Right kidney (tissue), 9 donors: ENCODE results near the gene LYRM1.
A peak's percentile ranks its signal among the peaks of the same experiment; 100 is the strongest.
"Not testable (repeated sequence)": the region's sequence is repeated elsewhere in the genome, so short reads cannot be mapped to it uniquely, and the experiment has no call there.

Experiments used
- DNase-seq: peaks from one replicate; pipeline ENCODE4 v3.0.0-alpha.2; 2016
- long read RNA-seq, 8 donors: transcript quantifications; one replicate each; lab custom pipeline, GENCODE V29; 2026

Gene LYRM1
- long read RNA-seq, donor 1, transcript LYRM1-208 (4 exons, 460 nt) = major isoform, 10 of 15 reads
- long read RNA-seq, donor 1, partial matches to known transcripts = 0 of 15 reads
- long read RNA-seq, donor 1, other reads (novel, unspliced or antisense) = 0 of 15 reads
- long read RNA-seq, donor 2, partial matches to known transcripts = 0 of 10 reads
- long read RNA-seq, donor 2, other reads (novel, unspliced or antisense) = 0 of 10 reads
- long read RNA-seq, donor 3, partial matches to known transcripts = 0 of 10 reads
- long read RNA-seq, donor 3, other reads (novel, unspliced or antisense) = 5 of 10 reads
- long read RNA-seq, donor 4, transcript LYRM1-209 (5 exons, 857 nt) = major isoform, 5 of 14 reads
- long read RNA-seq, donor 4, transcript LYRM1-208 (4 exons, 460 nt) = major isoform, 5 of 14 reads
- long read RNA-seq, donor 4, partial matches to known transcripts = 0 of 14 reads
- long read RNA-seq, donor 4, other reads (novel, unspliced or antisense) = 0 of 14 reads
- long read RNA-seq, donor 5, transcript LYRM1-208 (4 exons, 460 nt) = major isoform, 5 of 13 reads
- long read RNA-seq, donor 5, partial matches to known transcripts = 0 of 13 reads
- long read RNA-seq, donor 5, other reads (novel, unspliced or antisense) = 0 of 13 reads
- long read RNA-seq, donor 6, partial matches to known transcripts = 23 of 29 reads
- long read RNA-seq, donor 6, other reads (novel, unspliced or antisense) = 0 of 29 reads
- long read RNA-seq, donor 7 = 0 reads
- long read RNA-seq, donor 8, transcript LYRM1-208 (4 exons, 460 nt) = major isoform, 6 of 10 reads
- long read RNA-seq, donor 8, partial matches to known transcripts = 0 of 10 reads
- long read RNA-seq, donor 8, other reads (novel, unspliced or antisense) = 0 of 10 reads

GRCh38 chr16:20900299-20901067 is at the start of gene LYRM1, which contains the start of gene DCUN1D3:
Gene LYRM1, plus strand, starts transcription at chr16:20900771. Its CDS starts 14,785 bp downstream, at chr16:20915556.
Gene DCUN1D3, minus strand, starts transcription at chr16:20900358. Its CDS starts 37,820 bp downstream, at chr16:20862538.
- DNase-seq = peak; percentile 100

GRCh38 chr16:20850981-20851380 is 49.6 kb upstream of the LYRM1 start:
- DNase-seq = no peak

DNA sequence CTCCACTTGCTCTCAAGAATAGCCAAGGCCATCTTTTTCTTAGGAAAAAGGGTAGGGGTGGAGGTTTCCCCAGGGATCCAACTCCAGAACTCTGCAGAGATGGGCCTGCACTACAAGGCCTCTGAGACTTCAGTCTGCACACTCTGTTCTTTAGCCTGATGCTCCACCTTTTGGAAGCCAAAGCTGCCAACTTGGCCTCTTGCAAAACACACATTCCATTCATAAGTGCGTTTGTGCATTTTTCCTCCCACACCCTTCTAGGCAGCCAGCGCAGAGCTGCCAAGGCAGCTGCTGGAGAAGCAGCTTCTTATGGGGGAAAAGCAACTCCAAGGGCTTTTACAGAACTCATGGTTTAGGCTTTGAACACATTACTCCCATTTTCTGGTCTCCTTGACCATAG is 49.0 kb upstream of the LYRM1 start:
- no peak for DNase-seq

DNA sequence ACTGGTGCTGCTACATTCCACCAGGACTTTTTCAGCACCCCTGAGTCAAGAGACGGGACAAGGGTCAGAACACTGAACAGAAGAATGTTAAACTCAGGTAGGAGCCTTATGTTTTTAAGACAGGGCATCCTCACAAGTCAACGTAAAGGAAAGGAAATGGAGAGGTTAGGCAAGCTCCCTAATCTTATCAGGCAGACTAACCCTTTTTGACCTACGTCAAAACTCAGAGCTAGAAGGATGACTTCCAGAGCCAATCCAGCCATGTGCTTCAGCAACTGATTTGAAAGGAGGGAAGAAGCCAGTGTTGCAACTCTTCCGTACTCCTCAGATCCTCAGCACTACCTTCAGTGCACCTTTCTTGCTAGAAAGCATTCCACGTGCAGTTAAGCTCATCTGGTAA is 47.4 kb upstream of the LYRM1 start:
- DNase-seq = no peak

- no peak for DNase-seq
Measured at GRCh38 chr16:20853981-20854620, 46.5 kb upstream of the LYRM1 start.

DNA sequence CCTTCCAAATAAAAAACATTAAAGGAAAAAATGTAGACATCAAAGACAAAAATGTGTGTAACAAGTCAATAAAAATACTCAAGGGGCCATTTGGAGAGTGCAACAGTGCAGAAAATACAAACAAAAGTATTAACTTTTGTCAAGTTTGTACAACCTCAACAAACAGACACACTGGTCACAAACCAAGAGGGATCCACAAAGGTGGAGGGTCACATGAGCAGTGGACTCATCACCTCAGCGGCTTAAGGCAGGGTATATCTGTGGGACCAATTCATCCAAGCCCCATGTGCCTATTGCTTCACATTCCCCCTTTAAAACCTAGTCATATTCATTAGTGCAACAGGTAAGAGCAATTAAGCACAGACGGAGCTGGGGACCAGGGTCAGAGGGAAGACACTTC is 45.6 kb upstream of the LYRM1 start:
- no peak for DNase-seq

- no peak for DNase-seq
Measured at GRCh38 chr16:20857281-20857680, 43.3 kb upstream of the LYRM1 start.

DNA sequence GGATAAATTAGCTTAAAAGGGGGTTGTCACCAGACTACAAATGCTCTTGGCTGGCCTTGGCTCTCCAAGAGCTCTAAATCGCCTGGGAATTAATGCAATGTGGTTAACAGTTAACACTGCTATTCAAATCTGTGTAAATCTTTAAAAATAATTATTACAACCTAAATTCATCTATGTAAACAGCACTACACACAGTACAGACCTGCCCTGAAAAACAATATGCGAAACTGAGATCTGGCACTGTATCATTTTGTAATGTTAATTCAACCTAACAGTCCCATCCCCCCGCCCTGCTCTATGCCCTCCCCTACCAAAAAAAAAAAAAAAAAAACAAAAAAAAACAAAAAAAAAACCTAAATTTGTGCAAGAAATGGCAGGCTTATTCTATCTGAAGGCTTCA is 41.3 kb upstream of the LYRM1 start:
- no peak for DNase-seq

GRCh38 chr16:20859699-20860098 is 40.9 kb upstream of the LYRM1 start:
- DNase-seq = no peak

- no peak for DNase-seq
Measured at GRCh38 chr16:20860361-20860760, 40.2 kb upstream of the LYRM1 start.

DNA sequence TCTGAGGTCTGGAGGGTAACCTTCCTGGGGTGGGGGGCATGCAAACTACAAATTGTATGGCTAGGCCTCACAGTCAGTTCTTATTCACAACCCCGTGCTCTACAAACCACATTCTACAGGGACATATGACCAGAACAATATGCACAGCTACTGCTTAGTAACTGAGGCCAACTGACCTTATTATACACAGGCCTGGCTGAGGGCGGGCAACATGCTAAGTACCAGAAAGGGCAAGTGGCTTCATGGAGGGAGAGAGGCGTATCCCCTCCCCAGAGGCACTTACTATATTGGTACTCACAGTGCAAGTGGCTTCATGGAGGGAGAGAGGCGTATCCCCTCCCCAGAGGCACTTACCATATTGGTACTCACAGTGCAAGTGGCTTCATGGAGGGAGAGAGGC is 39.6 kb upstream of the LYRM1 start:
- not testable (repeated sequence) for DNase-seq

DNA sequence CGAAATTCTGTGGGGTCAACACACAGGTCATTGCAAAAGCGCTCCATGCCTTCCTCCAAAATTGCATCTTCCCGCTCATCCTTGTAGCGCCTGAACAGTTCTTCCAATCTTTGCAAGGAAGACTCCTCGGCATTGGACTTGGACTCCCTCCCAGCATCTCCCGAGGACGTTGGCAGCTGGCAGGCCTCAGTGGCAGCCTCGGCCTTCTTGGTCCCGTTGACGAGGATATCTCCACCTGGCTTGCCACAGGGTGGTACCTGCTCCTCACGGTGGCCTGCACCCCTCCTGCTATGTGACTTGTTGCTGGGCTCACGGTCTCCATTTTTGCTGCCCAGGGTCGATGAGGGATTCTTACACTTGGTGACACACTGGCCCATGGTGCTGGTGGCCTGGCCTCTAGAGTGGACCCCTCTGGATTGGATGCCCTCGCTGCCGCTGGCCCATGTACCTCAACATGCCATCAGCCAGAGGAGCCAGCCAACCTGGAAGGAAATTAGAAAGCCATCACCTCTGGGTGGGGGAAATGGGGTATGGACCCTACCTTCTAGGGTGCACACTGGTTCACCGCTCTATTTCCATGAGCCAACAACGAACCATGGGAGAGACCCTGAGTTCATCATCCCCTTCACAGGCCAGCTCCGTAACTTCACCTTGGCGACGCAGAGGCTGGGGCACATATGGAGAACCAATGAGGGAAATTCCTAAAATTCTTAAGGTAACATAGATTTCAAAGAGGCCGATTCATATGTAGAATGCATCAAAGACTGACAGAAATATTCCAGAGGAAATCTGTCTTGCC is 38.2 kb upstream of the LYRM1 start:
- no peak for DNase-seq

- not testable (repeated sequence) for DNase-seq
Measured at GRCh38 chr16:20864376-20864775, 36.2 kb upstream of the LYRM1 start.

DNA sequence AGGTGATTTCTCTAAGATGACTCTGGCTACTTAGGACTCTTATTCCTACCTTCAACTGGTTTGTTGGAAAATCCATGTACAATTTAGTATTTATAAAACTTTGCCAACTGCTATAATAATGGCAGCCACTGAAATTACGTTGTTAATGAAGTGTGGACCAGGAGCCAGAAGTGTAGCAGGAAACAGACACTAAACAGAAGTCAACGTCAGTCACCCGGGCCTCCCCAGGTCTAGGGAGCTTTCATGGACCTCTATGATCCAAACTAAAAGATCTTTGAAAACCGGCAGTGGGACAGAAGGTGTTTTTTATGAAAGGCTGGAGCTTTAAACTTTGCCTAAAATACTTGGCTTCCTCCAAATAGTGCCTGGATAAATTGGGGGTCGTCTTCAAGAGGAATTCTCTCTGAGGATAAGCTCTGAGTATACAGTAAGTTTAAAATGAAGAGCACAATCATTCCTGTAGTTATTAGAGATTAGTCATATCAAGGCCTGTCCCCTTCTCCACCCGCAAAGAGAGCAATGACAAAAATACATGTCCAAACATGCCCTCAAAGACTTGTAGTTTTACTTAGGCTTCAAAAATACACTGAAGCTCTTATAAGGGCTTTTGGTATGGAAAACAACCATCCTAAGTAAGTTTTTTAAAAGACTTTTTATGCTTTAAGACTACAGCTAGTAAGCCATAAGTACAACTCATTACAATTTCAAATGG is 35.0 kb upstream of the LYRM1 start:
- no peak for DNase-seq

DNA sequence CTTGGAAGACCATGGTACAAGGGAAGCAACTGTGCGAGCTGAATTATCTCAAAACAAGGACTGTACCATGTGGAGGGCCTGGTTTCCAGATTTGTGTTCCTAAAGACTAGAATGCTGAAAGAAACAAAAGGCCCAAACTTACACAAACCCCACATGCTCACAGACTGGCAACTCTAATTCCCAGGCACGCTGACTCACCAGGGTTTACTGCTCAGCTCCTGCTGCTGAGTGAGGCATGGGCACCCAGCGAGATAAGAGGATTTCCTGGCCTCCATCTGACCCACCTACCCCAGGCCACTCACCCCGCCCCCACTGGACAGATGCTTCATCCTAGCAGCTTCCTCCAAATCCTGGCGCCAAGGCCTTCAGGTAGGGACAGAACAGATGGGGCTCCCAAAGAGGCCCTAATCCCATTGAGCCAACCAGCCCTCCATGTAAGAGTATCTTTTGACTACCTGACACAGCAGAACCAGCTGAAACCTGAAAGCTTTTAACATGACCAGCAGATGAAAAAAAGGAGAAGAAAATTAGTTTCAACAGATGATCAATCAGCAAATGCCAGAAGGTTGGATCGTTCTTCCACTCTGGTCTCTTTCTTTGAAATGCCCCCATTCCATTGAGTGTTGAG is 34.3 kb upstream of the LYRM1 start:
- no peak for DNase-seq

DNA sequence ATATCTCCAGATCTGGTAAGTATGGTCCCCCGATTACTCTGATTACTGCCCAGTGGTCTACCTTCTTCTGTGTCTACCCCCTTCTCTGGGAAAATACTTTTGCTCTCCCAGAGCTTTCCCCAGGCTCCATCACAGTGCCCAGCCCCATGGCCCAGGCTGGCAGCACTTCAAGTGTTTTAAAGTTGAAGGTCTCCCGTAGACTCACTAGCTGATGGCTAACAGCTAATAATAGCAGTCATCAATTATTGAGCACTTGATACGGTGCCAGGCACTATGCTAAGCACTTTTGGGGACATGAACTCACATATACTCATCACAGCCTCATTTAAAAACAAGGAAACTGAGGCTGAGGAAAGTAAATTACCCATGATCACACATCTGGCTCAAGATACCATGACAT is 33.8 kb upstream of the LYRM1 start:
- no peak for DNase-seq

DNA sequence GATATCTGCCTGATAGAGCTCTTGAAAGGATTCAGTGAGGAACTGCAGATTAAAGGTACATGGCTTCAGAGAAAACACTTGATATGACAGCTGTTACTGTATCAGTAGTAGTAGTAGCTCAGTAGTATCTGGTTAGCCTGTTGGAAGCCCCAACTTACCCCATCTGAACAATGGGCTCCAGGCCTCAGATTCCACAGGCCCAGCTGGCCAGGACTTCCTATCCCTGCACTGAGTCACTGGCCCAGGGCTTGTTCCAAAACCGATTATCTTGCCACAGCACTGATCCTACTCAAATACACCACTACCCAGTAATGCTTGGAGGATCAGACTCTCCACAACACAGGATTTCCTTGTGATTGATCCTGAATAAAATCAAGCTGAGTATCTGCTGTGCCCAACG is 33.0 kb upstream of the LYRM1 start:
- DNase-seq = no peak

DNA sequence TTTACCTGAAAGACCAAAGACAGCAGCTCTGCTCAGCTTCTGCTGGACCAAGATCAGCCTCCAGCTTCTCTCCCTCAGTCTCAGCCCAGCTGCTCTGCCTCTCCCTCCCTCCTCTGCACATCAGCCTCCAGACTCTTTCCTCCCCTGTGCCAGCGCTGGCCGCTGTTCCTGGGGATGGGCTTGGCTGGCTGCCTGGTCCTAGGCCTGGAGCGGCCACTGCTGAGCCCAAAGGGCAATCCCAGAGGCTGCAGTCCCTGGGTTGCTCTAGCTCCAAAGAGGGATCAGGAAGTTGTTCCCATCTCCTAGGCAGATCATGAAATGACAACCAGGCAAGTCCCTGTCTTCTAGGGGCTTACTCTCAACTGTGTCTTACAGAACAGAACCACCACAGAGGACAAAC is 31.7 kb upstream of the LYRM1 start:
- DNase-seq = no peak

- no peak for DNase-seq
Measured at GRCh38 chr16:20870122-20870820, 30.3 kb upstream of the LYRM1 start.
